GM23248 (cell line): Measurements from ENCODE around the gene MUC2. TPM values are rescaled to one million over a fixed set of nuclear protein-coding genes. Genes with fewer than 3 reads are reported as not detected.

Experiments used
- DNase-seq: peaks from one replicate; pipeline ENCODE4 v3.0.0-alpha.2; 2015
- H2AFZ ChIP-seq: fragments of 200-600 bp; sonication (generic); 2 replicates; pipeline ENCODE4 v1.6.1; 2016; ENCODE audit warnings: antibody characterized with exemption
- H3F3A ChIP-seq: fragments of 200-600 bp; sonication (generic); 2 replicates; pipeline ENCODE4 v1.6.1; 2016; ENCODE audit warnings: mild to moderate bottlenecking, antibody characterized with exemption, mixed run types; ENCODE audit not compliant: insufficient read depth
- H3K27ac ChIP-seq: fragments of 200-600 bp; sonication (generic); 2 replicates; pipeline ENCODE4 v1.5.1; 2016; ENCODE audit warnings: mild to moderate bottlenecking
- H3K27me3 ChIP-seq: fragments of 200-600 bp; sonication (generic); replicated peaks from 2 replicates; pipeline ENCODE4 v1.6.1; 2016; ENCODE audit warnings: mild to moderate bottlenecking; ENCODE audit not compliant: insufficient read depth
- H3K36me3 ChIP-seq: fragments of 200-600 bp; sonication (generic); 2 replicates; pipeline ENCODE4 v1.6.1; 2016; ENCODE audit warnings: low read depth, mild to moderate bottlenecking
- H3K4me1 ChIP-seq: fragments of 200-600 bp; sonication (generic); 2 replicates; pipeline ENCODE4 v1.6.1; 2016; ENCODE audit warnings: mild to moderate bottlenecking; ENCODE audit not compliant: insufficient read depth
- H3K4me2 ChIP-seq: fragments of 200-600 bp; sonication (generic); one replicate; pipeline ENCODE4 v1.6.1; 2016; ENCODE audit warnings: mild to moderate bottlenecking; ENCODE audit not compliant: unreplicated experiment
- H3K4me3 ChIP-seq: fragments of 200-600 bp; sonication (generic); 2 replicates; pipeline ENCODE4 v1.5.1; 2016; ENCODE audit warnings: mild to moderate bottlenecking
- H3K79me2 ChIP-seq: fragments of 200-600 bp; sonication (generic); 2 replicates; pipeline ENCODE4 v1.6.1; 2016; ENCODE audit warnings: mild to moderate bottlenecking; ENCODE audit not compliant: insufficient read depth
- H3K9ac ChIP-seq: fragments of 200-600 bp; sonication (generic); 2 replicates; pipeline ENCODE4 v1.6.1; 2016; ENCODE audit warnings: mild to moderate bottlenecking
- H3K9me2 ChIP-seq: fragments of 200-600 bp; sonication (generic); 2 replicates; pipeline ENCODE4 v1.6.1; 2016; ENCODE audit warnings: mixed run types, mild to moderate bottlenecking, moderate library complexity; ENCODE audit not compliant: insufficient read depth
- H3K9me3 ChIP-seq: fragments of 200-600 bp; sonication (generic); one replicate; pipeline ENCODE4 v1.6.1; 2017; ENCODE audit warnings: low read depth
- H4K20me1 ChIP-seq: fragments of 200-600 bp; sonication (generic); 2 replicates; pipeline ENCODE4 v1.6.0; 2016; ENCODE audit not compliant: insufficient read depth
- EZH2 ChIP-seq: fragments of 200-600 bp; sonication (generic); IDR thresholded peaks from 2 replicates; pipeline ENCODE4 v1.6.1; 2018; ENCODE audit warnings: antibody characterized with exemption, mild to moderate bottlenecking; ENCODE audit not compliant: insufficient read depth, poor library complexity, severe bottlenecking
- EZH2phosphoT487 ChIP-seq: fragments of 200-600 bp; sonication (generic); IDR thresholded peaks from 2 replicates; pipeline ENCODE4 v1.6.1; 2018; ENCODE audit warnings: antibody characterized with exemption, moderate library complexity, mild to moderate bottlenecking, low read depth; ENCODE audit not compliant: insufficient read depth
- WGBS, 2 experiments: methylation state at CpG; one replicate each; pipeline ENCODE4 v1.1.6; 2015 to 2017; ENCODE audit warnings: low lambda C conversion rate in 2 of 2, low coverage in 1 of 2; ENCODE audit errors: missing lambda C conversion rate in 2 of 2; 5-methylcytosine and 5-hydroxymethylcytosine counted together
- in situ Hi-C: fragments of 300-500 bp; cut with MboI; formaldehyde crosslinking; loops from 2 replicates; pipeline ENCODE4 v1.15.0; 2020
- polyA plus RNA-seq: library from polyadenylated mRNA; unstranded; fragments of >200 nt; fragmentation: Nextera tagmentation; extraction: Ambion mirVana; gene quantifications from 2 replicates; pipeline ENCODE4 v1.2.1, GENCODE V29; 2016
- total RNA-seq: library from RNA; depleted of rRNA; stranded (reverse); fragments of >200 nt; shearing (Covaris generic); gene quantifications from 2 replicates; pipeline ENCODE4 v1.2.3, GENCODE V29; 2014

Gene MUC2
- total and polyA plus RNA-seq, 2 experiments from 2014 or later = not detected

- H3K79me2 ChIP-seq = no peaks in the 10 kb centered on the region
- H3K9ac ChIP-seq = no peak overlapping the region
- H3K27ac ChIP-seq = no peak overlapping the region
- no peaks in the 10 kb centered on the region for H3K36me3 ChIP-seq
- no peaks in the 10 kb centered on the region for H3K27me3 ChIP-seq
- H2AFZ ChIP-seq = no peak overlapping the region
- H3K9me2 ChIP-seq = no peaks in the 10 kb centered on the region
- TF ChIP-seq EZH2phosphoT487 = no peak
- TF ChIP-seq EZH2 = no peak
- in situ Hi-C loops = no loop called here
- no peaks in the 10 kb centered on the region for H3F3A ChIP-seq
- H3K4me3 ChIP-seq = no peak overlapping the region
- H3K4me1 ChIP-seq = no peaks in the 10 kb centered on the region
- no peak overlapping the region for H3K4me2 ChIP-seq
- DNase-seq = no peak
- H4K20me1 ChIP-seq = no peaks in the 10 kb centered on the region
- no peaks in the 10 kb centered on the region for H3K9me3 ChIP-seq
- 76 to 78% methylated on average over 12 of the region's 12 CpGs for WGBS, 2 experiments
Observed at GRCh38 chr11:1091332-1092083, 16.8 kb downstream of the MUC2 start.

- Histone ChIP-seq H3K79me2 (no peaks in the 10 kb centered on the region), H3K36me3 (no peaks in the 10 kb centered on the region), H3K9me2 (no peaks in the 10 kb centered on the region), H3K4me3 (no peak overlapping the region), H3K9me3 (no peaks in the 10 kb centered on the region), H3K27me3 (no peaks in the 10 kb centered on the region), H2AFZ (no peak overlapping the region), H3K9ac (no peak overlapping the region), H4K20me1 (no peaks in the 10 kb centered on the region), H3K4me1 (no peaks in the 10 kb centered on the region), H3F3A (no peaks in the 10 kb centered on the region), H3K27ac (no peak overlapping the region), H3K4me2 (no peak overlapping the region)
- in situ Hi-C loops = no loop called here
- no peak for TF ChIP-seq EZH2phosphoT487
- no peak for TF ChIP-seq EZH2
- 45 to 51% methylated on average over 17 of the region's 17 CpGs for WGBS, 2 experiments
- no peak for DNase-seq
Observed at GRCh38 chr11:1092145-1092670, 17.5 kb downstream of the MUC2 start.

GRCh38 chr11:1092919-1093318 lies 18.2 kb downstream of the MUC2 start:
- H3K9me3 ChIP-seq = no peaks in the 10 kb centered on the region
- H4K20me1 ChIP-seq = no peaks in the 10 kb centered on the region
- no peak overlapping the region for H3K27ac ChIP-seq
- in situ Hi-C loops = no loop called here
- H3K4me3 ChIP-seq = no peak overlapping the region
- no peak overlapping the region for H2AFZ ChIP-seq
- H3K4me2 ChIP-seq = no peak overlapping the region
- H3K9me2 ChIP-seq = no peaks in the 10 kb centered on the region
- 46 to 63% methylated on average over 4 to 7 of the region's 7 CpGs for WGBS, 2 experiments
- H3K36me3 ChIP-seq = no peaks in the 10 kb centered on the region
- TF ChIP-seq EZH2 = no peak
- no peak for TF ChIP-seq EZH2phosphoT487
- H3K9ac ChIP-seq = no peak overlapping the region
- H3K4me1 ChIP-seq = no peaks in the 10 kb centered on the region
- DNase-seq = no peak
- no peaks in the 10 kb centered on the region for H3F3A ChIP-seq
- no peaks in the 10 kb centered on the region for H3K27me3 ChIP-seq
- no peaks in the 10 kb centered on the region for H3K79me2 ChIP-seq

GRCh38 chr11:1099519-1100355 lies 25.1 kb downstream of the MUC2 start:
- 78 to 80% methylated on average over 22 to 32 of the region's 32 CpGs for WGBS, 2 experiments
- H3K9me2 ChIP-seq = no peaks in the 10 kb centered on the region
- no peak overlapping the region for H3K4me3 ChIP-seq
- H3K27me3 ChIP-seq = no peaks in the 10 kb centered on the region
- no peak overlapping the region for H3K27ac ChIP-seq
- no peak overlapping the region for H2AFZ ChIP-seq
- H3F3A ChIP-seq = no peaks in the 10 kb centered on the region
- DNase-seq = no peak
- TF ChIP-seq EZH2phosphoT487 (no peak), EZH2 (no peak)
- H4K20me1 ChIP-seq = no peaks in the 10 kb centered on the region
- in situ Hi-C loops = no loop called here
- H3K79me2 ChIP-seq = no peaks in the 10 kb centered on the region
- no peak overlapping the region for H3K9ac ChIP-seq
- no peaks in the 10 kb centered on the region for H3K36me3 ChIP-seq
- no peak overlapping the region for H3K4me2 ChIP-seq
- H3K9me3 ChIP-seq = no peaks in the 10 kb centered on the region
- no peaks in the 10 kb centered on the region for H3K4me1 ChIP-seq
